Omental fat pad (tissue), 4 donors: ENCODE data around the gene SLC30A7. TPM values are rescaled to one million over a fixed set of nuclear protein-coding genes. Genes with fewer than 3 reads are reported as not detected.
"Not testable (repeated sequence)": the region's sequence is repeated elsewhere in the genome, so short reads cannot be mapped to it uniquely, and the experiment has no call there.

Experiments
- ATAC-seq: fragments of 150-250 bp; one replicate; pipeline ENCODE4 v1.9.1; 2016; ENCODE audit warnings: mild to moderate bottlenecking, moderate library complexity; ENCODE audit not compliant: low FRiP score
- DNase-seq: peaks from one replicate; pipeline ENCODE4 v3.0.0-alpha.2; 2019; ENCODE audit warnings: low spot score
- CTCF ChIP-seq, 3 donors: fragments of 450-650 bp; IDR thresholded peaks; one replicate each; pipeline ENCODE4 v1.5.1; 2016 to 2017; ENCODE audit warnings: antibody characterized with exemption in 3 of 3, mild to moderate bottlenecking in 3 of 3, moderate library complexity in 2 of 3
- total RNA-seq, 4 donors: library from RNA; depleted of rRNA; stranded (reverse); fragments of >200 nt; gene quantifications; one replicate each; pipeline ENCODE4 v1.1.0, GENCODE V29; 2016

Gene SLC30A7
- total RNA-seq, 4 donors from 2014 or later, result 20.6 to 47.4 (median 25.2) TPM

DNA sequence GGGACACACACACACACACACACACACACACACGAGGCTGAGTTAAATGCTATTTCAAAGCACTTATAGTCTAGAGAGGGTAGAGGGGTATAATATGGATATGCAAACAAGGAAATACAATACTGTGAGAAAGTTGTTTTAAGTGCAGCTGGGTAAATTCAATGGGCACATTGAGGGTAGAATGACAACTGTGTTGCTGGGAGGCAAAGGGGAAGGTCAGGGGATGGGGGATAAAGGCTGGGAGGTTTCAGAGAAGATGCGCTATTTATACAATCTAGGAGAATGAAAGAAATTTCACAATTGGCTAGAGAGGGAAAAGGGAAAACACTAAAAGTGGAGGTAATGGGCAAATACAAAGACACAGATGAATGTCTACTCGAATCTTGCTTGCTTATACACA lies 20.7 kb upstream of the SLC30A7 start:
- no peak for ATAC-seq
- TF ChIP-seq CTCF (IDR thresholded peaks at IDR 0.05), result no peak
- DNase-seq, result no peak

GRCh38 chr1:100876291-100876690 lies 19.6 kb upstream of the SLC30A7 start:
- ATAC-seq (no peak), DNase-seq (no peak)
- TF ChIP-seq CTCF (IDR thresholded peaks at IDR 0.05), result no peak

GRCh38 chr1:100879422-100879821 lies 16.5 kb upstream of the SLC30A7 start:
- no peak for TF ChIP-seq CTCF (IDR thresholded peaks at IDR 0.05)
- ATAC-seq (no peak), DNase-seq (no peak)

GRCh38 chr1:100881687-100882086 lies 14.2 kb upstream of the SLC30A7 start:
- TF ChIP-seq CTCF (IDR thresholded peaks at IDR 0.05), result no peak
- DNase-seq (no peak), ATAC-seq (no peak)

- no peak for TF ChIP-seq CTCF (IDR thresholded peaks at IDR 0.05)
- no peak for ATAC-seq
- no peak for DNase-seq
Measured at GRCh38 chr1:100882698-100883097, 13.2 kb upstream of the SLC30A7 start.

- ATAC-seq (no peak), DNase-seq (no peak)
- no peak for TF ChIP-seq CTCF (IDR thresholded peaks at IDR 0.05)
Measured at GRCh38 chr1:100883963-100884362, 11.9 kb upstream of the SLC30A7 start.

- ATAC-seq, DNase-seq: not testable (repeated sequence)
Measured at GRCh38 chr1:100889007-100889406, 6.9 kb upstream of the SLC30A7 start.

DNA sequence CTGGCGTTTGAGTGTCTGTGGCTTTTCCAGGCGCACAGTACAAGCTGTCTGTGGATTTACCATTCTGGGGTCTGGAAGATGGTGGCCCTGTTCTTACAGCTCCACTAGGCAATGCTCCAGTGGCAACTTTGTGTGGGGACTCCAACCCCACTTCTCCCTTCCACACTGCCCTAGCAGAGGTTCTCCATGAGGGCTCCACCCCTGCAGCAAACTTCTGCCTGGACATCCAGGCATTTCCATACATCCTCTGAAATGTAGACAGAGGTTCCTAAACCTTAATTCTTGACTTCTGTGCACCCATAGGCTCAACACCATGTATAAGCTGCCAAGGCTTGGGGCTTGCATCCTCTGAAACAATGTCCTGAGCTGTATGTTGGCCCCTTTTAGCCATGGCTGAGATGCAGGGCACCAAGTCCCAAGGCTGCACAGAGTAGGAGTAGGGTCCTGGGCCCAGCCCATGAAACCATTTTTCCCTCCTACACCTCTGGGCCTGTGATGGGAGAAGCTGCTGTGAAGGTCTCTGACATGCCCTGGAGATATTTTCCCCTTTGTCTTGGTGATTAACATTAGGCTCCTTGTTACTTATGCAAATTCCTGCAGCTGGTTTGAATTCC lies 5.9 kb upstream of the SLC30A7 start:
- ATAC-seq, DNase-seq: not testable (repeated sequence)
